ENCODE data around the gene RALGAPA2. TPM values are rescaled to one million over a fixed set of nuclear protein-coding genes. Genes with fewer than 3 reads are reported as not detected.

RALGAPA2 gene
- total RNA-seq, 2 donors from 2014 or later: 38.5 to 39.2 TPM

DNA sequence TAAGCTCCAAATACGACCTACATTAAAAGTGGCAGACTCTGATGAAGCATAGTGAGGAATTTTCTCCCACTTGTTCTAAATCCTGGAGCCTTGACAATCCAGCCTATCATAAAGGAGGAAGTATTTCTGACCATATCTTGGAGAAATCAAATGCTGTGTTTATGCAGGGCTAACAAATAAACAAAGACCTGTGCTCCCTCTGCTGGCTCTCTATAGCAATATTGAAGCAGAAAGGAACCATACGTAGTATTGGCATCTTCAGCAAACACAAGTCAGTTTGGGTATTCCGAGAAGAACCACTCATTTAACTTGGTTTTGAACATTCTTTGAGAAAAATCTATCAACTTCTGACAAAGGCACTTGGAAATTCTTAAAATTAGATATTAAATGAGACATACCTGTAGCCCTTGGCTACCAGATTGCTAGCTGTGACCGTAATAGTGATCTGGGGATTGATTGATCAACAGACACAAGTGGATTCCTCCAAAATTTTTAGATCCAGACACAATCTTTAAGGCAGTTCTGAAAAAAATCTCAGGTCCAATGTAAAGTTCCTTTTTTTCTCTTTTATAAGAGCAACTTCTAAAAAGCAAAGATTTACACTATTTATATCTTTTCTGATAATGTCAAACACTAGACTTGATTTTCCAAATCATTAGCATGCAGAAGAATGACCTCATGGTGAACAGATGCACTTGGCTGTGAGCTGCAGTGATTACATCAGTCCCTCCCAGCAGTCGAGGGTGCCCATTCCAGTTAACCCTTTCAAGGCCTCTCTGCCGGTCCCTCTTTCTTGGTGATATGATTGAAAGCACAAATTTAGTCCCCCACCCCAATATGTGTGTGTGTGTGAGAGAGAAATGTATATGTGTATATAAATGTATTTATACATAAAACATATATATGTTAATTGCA is 304.3 kb downstream of the RALGAPA2 start:
- Mint-ChIP-seq H3K9me3 (no peaks in the 10 kb centered on the region), H3K4me3 (no peak overlapping the region), H3K27ac (no peak overlapping the region), H3K36me3 (no peaks in the 10 kb centered on the region), H3K4me1 (ENCODE audit: low read depth in 2 of 2) (no peaks in the 10 kb centered on the region), H3K27me3 (no peaks in the 10 kb centered on the region)
- ATAC-seq (no peak), DNase-seq (ENCODE audit: low spot score) (no peak)

DNA sequence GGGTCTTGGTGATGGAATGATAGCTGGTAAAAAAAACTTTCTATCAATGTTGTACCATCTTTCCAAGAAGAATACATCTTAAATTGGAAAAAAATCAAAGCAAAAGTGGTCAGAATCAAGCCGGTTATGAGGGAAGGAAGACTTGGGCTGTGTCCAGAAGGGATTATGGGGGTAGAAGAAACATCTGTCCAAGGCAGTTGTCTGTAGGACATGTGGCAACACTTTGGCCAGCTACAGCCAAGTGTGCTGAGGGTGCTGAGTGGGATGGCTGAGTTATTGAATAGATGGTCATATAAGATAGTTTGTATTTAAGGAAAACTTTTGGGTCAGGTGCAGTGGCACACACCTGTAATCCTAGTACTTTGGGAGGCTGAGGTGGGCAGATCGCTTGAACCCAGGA is 306.1 kb downstream of the RALGAPA2 start:
- Mint-ChIP-seq H3K36me3 (no peaks in the 10 kb centered on the region), H3K4me3 (no peak overlapping the region), H3K4me1 (ENCODE audit: low read depth in 2 of 2) (no peaks in the 10 kb centered on the region), H3K9me3 (no peaks in the 10 kb centered on the region), H3K27ac (no peak overlapping the region), H3K27me3 (no peaks in the 10 kb centered on the region)
- ATAC-seq: no peak
- no peak for DNase-seq (ENCODE audit: low spot score)

DNA sequence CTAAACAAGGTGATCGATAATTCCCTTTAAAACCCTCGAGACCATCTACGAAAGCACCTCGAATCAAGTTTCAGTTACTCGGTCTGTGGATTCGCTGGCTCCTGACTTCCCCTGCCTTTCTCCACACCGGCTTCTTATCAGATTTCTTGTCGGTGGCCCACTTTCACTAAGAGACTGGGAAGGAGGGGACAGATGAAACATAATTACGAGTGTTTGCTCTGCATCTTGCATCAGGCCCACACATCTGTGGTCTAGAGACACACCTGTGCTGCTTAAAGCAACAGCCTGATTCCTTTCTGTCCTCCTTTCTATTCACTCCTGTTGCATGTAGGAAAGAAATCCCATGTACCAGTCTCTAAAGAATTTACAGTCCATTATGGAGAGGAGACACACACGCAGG is 306.8 kb downstream of the RALGAPA2 start:
- DNase-seq (ENCODE audit: low spot score): no peak
- Mint-ChIP-seq H3K27ac (no peak overlapping the region), H3K27me3 (no peaks in the 10 kb centered on the region), H3K4me3 (no peak overlapping the region), H3K36me3 (no peaks in the 10 kb centered on the region), H3K9me3 (no peaks in the 10 kb centered on the region), H3K4me1 (ENCODE audit: low read depth in 2 of 2) (no peaks in the 10 kb centered on the region)
- ATAC-seq: no peak

DNA sequence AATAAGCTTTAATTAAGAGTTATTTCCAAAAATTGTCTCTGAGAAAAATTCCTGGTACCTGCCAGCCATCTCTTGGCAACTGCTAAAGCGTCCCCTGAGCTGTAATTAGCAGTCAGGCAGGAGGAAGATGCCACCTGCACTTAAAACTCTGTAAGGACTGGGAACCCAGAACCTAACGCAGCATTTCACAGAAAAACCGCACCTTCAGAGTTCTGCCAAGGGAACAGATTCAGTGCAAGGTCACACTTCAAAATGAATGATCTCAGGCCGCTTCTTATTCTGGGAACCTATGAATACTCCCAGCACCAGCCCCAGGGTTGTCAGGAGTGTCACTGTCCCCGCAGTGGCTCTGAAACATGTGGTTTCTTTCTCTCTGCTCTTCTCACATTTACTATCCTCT is 307.8 kb downstream of the RALGAPA2 start:
- no peaks in the 10 kb centered on the region for H3K9me3 Mint-ChIP-seq
- no peak overlapping the region for H3K27ac Mint-ChIP-seq
- no peaks in the 10 kb centered on the region for H3K4me1 Mint-ChIP-seq (ENCODE audit: low read depth in 2 of 2)
- no peaks in the 10 kb centered on the region for H3K27me3 Mint-ChIP-seq
- H3K4me3 Mint-ChIP-seq: no peak overlapping the region
- peak in 1 of 2 donors; percentile 17 for ATAC-seq
- DNase-seq (ENCODE audit: low spot score): no peak
- no peaks in the 10 kb centered on the region for H3K36me3 Mint-ChIP-seq

DNA sequence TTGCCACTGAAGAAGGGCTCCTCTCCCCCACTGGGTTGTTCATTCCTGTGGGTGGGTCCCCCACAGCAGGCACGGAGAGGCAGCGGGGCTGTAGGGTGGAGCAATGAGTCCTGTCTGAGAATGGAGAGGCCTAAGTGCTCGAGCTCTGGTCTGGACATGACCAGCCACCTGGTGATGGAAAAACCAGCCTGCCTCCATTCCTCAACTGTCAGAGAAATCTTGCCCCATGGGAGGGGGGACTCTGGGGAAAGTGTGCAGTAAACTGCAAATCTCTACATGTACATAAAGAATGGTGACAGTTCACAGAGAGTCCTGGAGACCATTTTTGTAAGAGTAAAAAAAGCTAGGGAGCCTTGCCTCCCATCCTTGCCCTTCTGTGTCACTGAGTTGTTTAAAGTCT is 310.5 kb downstream of the RALGAPA2 start:
- no peaks in the 10 kb centered on the region for H3K9me3 Mint-ChIP-seq
- no peaks in the 10 kb centered on the region for H3K36me3 Mint-ChIP-seq
- no peak overlapping the region for H3K27ac Mint-ChIP-seq
- no peak for ATAC-seq
- H3K4me1 Mint-ChIP-seq (ENCODE audit: low read depth in 2 of 2): no peaks in the 10 kb centered on the region
- H3K27me3 Mint-ChIP-seq: no peaks in the 10 kb centered on the region
- DNase-seq (ENCODE audit: low spot score): no peak
- H3K4me3 Mint-ChIP-seq: no peak overlapping the region

DNA sequence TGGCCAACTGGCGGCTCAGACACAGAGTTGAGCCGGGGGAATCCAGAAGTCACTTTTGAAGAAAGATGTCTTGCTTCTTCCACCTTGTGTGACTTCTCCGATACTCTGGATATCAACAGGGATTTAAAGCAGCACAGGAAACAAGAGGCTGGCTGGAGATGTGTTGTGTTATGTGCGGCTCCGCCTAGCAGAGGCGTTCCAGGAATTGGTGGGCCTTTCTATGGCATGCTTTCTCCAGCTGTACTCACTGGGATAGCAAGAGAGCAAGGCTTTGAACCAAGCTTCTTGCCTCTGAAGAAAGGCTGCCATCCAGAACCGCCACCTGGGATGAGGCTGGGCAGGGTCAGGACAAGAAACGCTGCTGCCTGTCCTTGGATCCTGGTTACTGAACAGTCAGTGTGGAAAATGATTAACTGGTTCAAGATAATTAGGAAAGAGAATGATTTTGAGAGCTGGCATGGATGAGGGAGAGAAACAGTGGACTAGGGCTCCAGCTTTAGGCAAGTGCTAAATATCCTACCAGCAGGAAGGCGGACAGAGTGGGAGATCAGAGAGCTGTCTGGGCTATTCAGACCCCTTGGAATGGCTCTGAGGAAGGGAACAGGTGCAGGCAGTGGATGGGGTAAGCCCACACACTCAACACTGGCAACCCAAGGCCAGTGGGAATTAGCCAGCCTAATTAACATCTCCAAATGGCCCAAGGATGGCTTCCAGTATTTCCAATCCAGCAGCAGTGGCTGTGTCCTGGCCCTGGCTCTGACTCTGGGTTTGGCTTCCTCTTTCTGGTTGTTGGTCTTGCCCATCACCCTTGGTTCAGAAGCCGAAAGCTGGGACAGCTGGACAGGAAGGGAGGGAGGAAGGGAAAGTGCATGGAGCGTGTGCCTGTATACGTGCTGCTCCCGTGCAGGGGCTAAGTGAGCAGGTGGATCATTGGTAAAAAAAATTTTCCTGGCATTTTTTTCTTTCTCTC is 312.6 kb downstream of the RALGAPA2 start:
- no peaks in the 10 kb centered on the region for H3K27me3 Mint-ChIP-seq
- H3K4me3 Mint-ChIP-seq: no peak overlapping the region
- DNase-seq (ENCODE audit: low spot score) (no peak), ATAC-seq (no peak)
- no peaks in the 10 kb centered on the region for H3K9me3 Mint-ChIP-seq
- no peaks in the 10 kb centered on the region for H3K4me1 Mint-ChIP-seq (ENCODE audit: low read depth in 2 of 2)
- no peaks in the 10 kb centered on the region for H3K36me3 Mint-ChIP-seq
- no peak overlapping the region for H3K27ac Mint-ChIP-seq

DNA sequence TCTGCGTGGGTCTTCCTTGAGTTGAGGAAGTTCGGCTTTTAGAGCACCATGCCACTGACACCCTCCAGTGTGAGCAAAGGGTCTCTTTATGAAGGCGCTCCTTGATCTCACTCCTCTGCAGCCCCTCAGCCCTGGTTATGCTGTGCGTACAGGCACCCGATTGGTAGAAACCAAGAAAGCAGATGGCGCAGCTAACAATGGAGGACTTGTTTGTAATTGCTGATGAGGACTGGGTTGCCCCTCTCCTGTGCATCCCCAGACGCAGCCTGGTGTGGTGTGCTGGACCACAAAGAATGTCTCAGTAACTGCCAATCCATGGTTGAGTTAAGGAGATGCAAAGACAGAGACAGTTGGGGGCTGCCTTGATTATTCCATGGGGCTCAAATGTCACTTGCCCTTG is 314.3 kb downstream of the RALGAPA2 start:
- no peak for ATAC-seq
- no peak overlapping the region for H3K27ac Mint-ChIP-seq

DNA sequence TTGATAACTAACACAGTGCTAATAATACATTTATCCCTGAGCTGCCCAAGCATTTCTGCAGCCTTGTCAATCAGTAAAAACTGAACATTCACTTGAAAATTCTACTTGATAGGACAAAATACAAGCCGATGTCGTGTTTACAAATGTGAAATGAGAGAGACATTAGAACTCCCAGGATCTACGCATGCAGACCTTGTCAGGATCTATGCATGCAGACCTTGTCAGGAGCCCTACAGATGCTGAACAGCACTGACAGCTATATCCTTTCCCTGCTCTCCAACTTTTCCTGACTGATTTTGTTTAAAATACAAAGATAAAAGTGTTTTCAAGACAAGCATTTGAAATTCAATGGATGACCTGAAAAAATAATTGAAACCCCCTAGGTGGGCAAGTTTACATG is 315.6 kb downstream of the RALGAPA2 start:
- Mint-ChIP-seq H3K9me3 (no peaks in the 10 kb centered on the region), H3K4me3 (no peak overlapping the region), H3K27ac (no peak overlapping the region), H3K27me3 (no peaks in the 10 kb centered on the region), H3K36me3 (no peaks in the 10 kb centered on the region), H3K4me1 (ENCODE audit: low read depth in 2 of 2) (no peaks in the 10 kb centered on the region)
- ATAC-seq (no peak), DNase-seq (ENCODE audit: low spot score) (no peak)

More for the DNA sequence above, 314.3 kb downstream of the RALGAPA2 start:
- no peaks in the 10 kb centered on the region for H3K27me3 Mint-ChIP-seq
- no peak for DNase-seq (ENCODE audit: low spot score)
- no peaks in the 10 kb centered on the region for H3K36me3 Mint-ChIP-seq
- no peaks in the 10 kb centered on the region for H3K9me3 Mint-ChIP-seq
- H3K4me1 Mint-ChIP-seq (ENCODE audit: low read depth in 2 of 2): no peaks in the 10 kb centered on the region
- H3K4me3 Mint-ChIP-seq: no peak overlapping the region

DNA sequence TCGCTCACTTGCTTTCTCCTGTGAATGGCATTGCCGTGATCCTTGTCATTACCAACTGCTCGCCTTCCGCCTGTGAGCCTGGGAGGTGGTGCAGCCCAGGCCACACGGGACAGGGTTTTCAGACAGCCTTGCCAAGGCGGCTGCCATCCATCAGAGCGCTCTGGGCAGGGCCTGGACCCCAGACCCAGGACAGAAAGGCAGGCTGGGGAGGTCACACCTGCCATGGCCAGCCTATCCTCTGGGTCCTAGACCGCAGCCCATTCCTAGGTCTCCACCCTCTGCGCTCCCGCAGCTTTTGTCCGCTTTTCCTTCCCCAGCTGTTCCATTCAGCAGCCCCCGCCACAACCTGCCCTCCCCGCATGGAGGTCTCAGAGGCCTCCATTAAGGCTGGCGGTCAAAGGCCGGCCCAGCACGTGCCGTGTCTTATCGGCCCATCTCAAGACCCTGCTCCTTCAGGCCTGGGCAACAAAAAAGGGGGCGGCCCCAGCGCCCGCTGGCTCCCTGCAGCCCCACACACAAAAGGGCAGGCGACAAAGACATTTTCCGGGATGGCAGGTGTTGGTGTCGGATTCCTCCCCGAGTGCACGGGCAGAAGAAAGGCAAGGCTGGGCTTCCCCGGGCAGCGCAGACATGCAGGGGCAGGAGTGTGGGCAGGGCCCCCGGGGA is 316.4 kb downstream of the RALGAPA2 start:
- Mint-ChIP-seq H3K4me3 (no peak overlapping the region), H3K27me3 (no peaks in the 10 kb centered on the region), H3K27ac (no peak overlapping the region), H3K9me3 (no peaks in the 10 kb centered on the region), H3K36me3 (no peaks in the 10 kb centered on the region), H3K4me1 (ENCODE audit: low read depth in 2 of 2) (no peaks in the 10 kb centered on the region)
- DNase-seq (ENCODE audit: low spot score) (no peak), ATAC-seq (peak in 1 of 2 donors; percentile 37)

DNA sequence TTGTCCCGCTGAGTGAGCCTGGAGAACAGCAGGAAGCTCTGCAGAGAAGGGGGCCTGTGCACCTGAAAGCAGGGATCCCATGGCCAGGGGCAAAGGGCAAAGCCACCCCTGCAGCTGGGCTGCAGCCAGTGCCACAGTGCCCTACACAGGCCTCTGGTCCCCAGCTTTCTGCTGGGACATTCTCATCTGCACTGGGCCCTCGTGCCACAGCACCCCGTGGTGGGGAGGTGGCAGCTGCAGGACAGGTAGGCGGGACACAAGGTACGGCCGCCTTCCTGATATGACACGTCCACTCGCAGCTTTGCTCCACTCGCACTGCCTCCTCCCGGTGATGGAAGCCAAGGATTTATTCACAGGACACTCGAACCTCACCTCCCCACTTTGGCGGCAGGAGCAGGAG is 317.4 kb downstream of the RALGAPA2 start:
- Mint-ChIP-seq H3K36me3 (no peaks in the 10 kb centered on the region), H3K4me3 (no peak overlapping the region), H3K27me3 (no peaks in the 10 kb centered on the region), H3K9me3 (no peaks in the 10 kb centered on the region), H3K27ac (no peak overlapping the region), H3K4me1 (ENCODE audit: low read depth in 2 of 2) (no peaks in the 10 kb centered on the region)
- ATAC-seq (peak in 1 of 2 donors; percentile 5), DNase-seq (ENCODE audit: low spot score) (no peak)

DNA sequence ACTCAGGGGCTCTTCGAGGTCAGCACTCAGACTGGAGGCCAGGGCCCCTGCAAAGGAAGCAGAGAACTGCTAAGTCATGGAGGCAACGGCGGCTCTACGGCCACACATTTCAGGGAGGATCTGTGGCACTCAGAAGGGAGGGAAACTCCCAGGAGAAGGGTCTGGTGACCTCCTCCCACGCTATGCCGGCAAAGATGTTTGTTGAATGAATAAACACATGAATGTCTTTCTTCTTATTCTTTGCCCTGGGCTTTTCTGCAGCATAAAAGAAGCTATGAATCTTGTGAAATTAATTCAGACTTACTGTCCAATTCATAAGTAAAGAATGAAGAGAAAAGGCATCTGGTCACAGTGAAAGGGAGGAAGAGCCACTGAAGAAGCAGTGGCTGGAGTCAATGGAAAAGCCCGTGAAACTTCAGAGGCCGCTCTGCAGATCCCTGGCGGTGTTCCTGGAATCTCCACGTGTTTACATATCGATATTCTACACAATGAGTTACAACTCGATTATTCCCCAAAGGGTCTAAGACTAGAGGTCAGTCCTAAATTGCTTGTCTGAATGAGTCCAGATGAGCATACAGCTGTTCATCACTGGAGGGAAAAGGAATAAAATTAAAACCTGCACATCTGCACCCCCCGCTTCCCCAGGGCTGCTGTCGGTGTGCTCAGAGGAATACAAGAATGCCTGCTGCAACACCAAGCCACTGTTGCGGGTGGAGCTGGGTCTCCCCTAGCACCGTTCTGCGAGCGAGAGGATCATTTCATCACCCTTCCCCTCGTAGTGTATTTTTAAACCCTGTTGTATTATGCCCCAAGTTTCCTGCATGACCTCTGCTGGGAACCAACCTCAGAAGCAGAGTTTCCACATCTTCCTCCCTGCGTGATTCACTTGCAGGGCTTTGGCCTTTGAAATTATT is 319.0 kb downstream of the RALGAPA2 start:
- Mint-ChIP-seq H3K4me1 (ENCODE audit: low read depth in 2 of 2) (no peaks in the 10 kb centered on the region), H3K4me3 (no peak overlapping the region), H3K27ac (no peak overlapping the region), H3K9me3 (no peaks in the 10 kb centered on the region), H3K27me3 (no peaks in the 10 kb centered on the region), H3K36me3 (no peaks in the 10 kb centered on the region)
- DNase-seq (ENCODE audit: low spot score) (no peak), ATAC-seq (no peak)

DNA sequence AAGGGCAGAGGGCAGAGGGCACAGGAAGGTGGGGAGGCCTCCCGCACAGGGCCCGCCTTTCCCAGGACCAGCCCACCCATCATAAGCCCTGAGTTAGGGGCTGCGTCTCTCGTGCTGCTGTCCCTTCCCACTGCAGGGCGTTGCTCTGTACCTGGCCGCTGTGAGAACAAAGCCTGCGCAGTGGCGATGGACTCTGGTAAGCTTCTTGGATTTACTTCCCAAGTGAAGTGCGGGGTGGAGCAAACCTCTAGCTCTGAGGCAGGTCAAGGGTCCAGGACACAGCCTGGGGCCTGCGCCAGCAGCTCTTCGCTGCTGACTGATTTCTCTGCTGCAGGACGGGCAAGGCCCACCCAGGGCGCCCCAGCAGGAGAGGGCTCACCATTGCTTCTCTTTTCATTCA is 320.7 kb downstream of the RALGAPA2 start:
- DNase-seq (ENCODE audit: low spot score) (no peak), ATAC-seq (peak in 1 of 2 donors; percentile 25)
- Mint-ChIP-seq H3K9me3 (no peaks in the 10 kb centered on the region), H3K4me3 (no peak overlapping the region), H3K27me3 (no peaks in the 10 kb centered on the region), H3K27ac (no peak overlapping the region), H3K4me1 (ENCODE audit: low read depth in 2 of 2) (no peaks in the 10 kb centered on the region), H3K36me3 (no peaks in the 10 kb centered on the region)

DNA sequence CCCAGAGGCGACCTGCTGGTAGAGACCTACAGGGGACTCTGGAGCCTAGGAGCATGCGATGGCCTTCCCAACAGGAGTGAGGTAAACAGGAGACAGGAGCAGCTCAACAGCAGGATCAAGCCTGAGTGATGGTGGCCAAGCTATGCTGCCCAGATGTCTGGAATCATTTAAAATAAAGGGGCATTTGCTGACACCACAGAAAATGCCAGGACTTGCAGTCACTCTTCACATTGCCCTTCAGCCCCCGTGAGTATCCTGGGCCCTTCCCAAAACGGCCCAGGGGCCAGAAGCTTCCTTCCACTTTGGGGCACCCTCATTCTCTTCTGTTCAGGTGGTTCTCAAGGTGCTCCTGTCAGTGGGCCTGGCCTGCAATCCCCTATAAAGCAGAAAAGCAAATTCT is 321.3 kb downstream of the RALGAPA2 start:
- H3K4me3 Mint-ChIP-seq: no peak overlapping the region
- no peak overlapping the region for H3K27ac Mint-ChIP-seq
- H3K4me1 Mint-ChIP-seq (ENCODE audit: low read depth in 2 of 2): no peaks in the 10 kb centered on the region
- DNase-seq (ENCODE audit: low spot score) (no peak), ATAC-seq (peak in 1 of 2 donors; percentile 11)
- H3K9me3 Mint-ChIP-seq: no peaks in the 10 kb centered on the region
- H3K27me3 Mint-ChIP-seq: no peaks in the 10 kb centered on the region
- H3K36me3 Mint-ChIP-seq: no peaks in the 10 kb centered on the region

All from natural killer cell treated with Interleukin-12 subunit alpha and Interleukin-12 subunit beta and Interleukin-15 and Interleukin-18, amount 100 ng/mL, for 72 hours (primary cell).